Common myeloid progenitor, CD34-positive (primary cell): Measurements from ENCODE around the gene GGN.

Experiments used
- CTCF ChIA-PET: fragments of 350-600 bp; sonication (Branson Sonifier 250); formaldehyde crosslinking; loops from one replicate; lab custom pipeline; 2021; ENCODE audit warnings: antibody characterized with exemption; lab: Charles Lee
- POLR2A ChIA-PET: fragments of 350-600 bp; sonication (Branson Sonifier 250); formaldehyde crosslinking; loops from one replicate; lab custom pipeline; 2021; ENCODE audit warnings: antibody characterized with exemption; lab: Charles Lee
- DNase-seq, 3 donors: peaks; one replicate each; pipeline versions ENCODE4 v3.0.0 to v3.0.0-alpha.2; 2013
- H3K27ac ChIP-seq, 2 experiments: 1 replicate in 1 of 2; 2 replicates in 1 of 2; pipeline ENCODE4 v1.7.0; 2013; ENCODE audit warnings: inconsistent platforms in 2 of 2, low read length in 2 of 2, mild to moderate bottlenecking in 2 of 2, low read depth in 1 of 2, moderate library complexity in 1 of 2; ENCODE audit not compliant: severe bottlenecking in 2 of 2, insufficient read depth in 1 of 2, poor library complexity in 1 of 2
- H3K27me3 ChIP-seq, 5 experiments: replicated peaks in 2 of 5; 1 replicate in 3 of 5; 2 replicates in 2 of 5; pipeline versions ENCODE4 v1.6.1 to v1.7.0; 2013; ENCODE audit warnings: low read length in 4 of 5, mild to moderate bottlenecking in 2 of 5, moderate library complexity in 2 of 5, inconsistent platforms in 1 of 5; ENCODE audit not compliant: insufficient read depth in 5 of 5, control insufficient read depth in 4 of 5
- H3K36me3 ChIP-seq, 4 experiments: 1 replicate in 2 of 4; 2 replicates in 2 of 4; pipeline versions ENCODE4 v1.6.1 to v1.7.0; 2013; ENCODE audit warnings: low read length in 3 of 4, control low read depth in 1 of 4, mild to moderate bottlenecking in 1 of 4; ENCODE audit not compliant: control insufficient read depth in 4 of 4, insufficient read depth in 4 of 4
- H3K4me1 ChIP-seq, 4 experiments: 1 replicate in 3 of 4; 2 replicates in 1 of 4; pipeline versions ENCODE4 v1.6.1 to v1.7.1; 2013; ENCODE audit warnings: low read length in 3 of 4, mild to moderate bottlenecking in 3 of 4, control low read depth in 1 of 4, inconsistent platforms in 1 of 4, moderate library complexity in 1 of 4; ENCODE audit not compliant: control insufficient read depth in 4 of 4, insufficient read depth in 4 of 4; ENCODE audit errors: control extremely low read depth in 1 of 4
- H3K4me3 ChIP-seq, 7 experiments: 1 replicate in 4 of 7; 2 replicates in 3 of 7; pipeline versions ENCODE4 v1.5.1 to v1.7.0; 2013; ENCODE audit warnings: mild to moderate bottlenecking in 7 of 7, low read length in 6 of 7, moderate library complexity in 6 of 7, inconsistent platforms in 2 of 7, low read depth in 2 of 7, control low read depth in 1 of 7; ENCODE audit not compliant: insufficient read depth in 4 of 7, control insufficient read depth in 1 of 7; ENCODE audit errors: extremely low read depth in 1 of 7
- H3K9me3 ChIP-seq, 5 experiments: 1 replicate in 4 of 5; 2 replicates in 1 of 5; pipeline versions ENCODE4 v1.6.1 to v1.7.1; 2013; ENCODE audit warnings: low read length in 4 of 5, mild to moderate bottlenecking in 2 of 5, inconsistent platforms in 1 of 5, low read depth in 1 of 5, moderate library complexity in 1 of 5; ENCODE audit not compliant: control insufficient read depth in 4 of 5, insufficient read depth in 2 of 5; ENCODE audit errors: control extremely low read depth in 1 of 5
- WGBS: methylation state at CpG from one replicate; pipeline ENCODE4 v1.1.5; 2013; ENCODE audit not compliant: insufficient coverage; 5-methylcytosine and 5-hydroxymethylcytosine counted together

Gene GGN

GRCh38 chr19:38404858-38405257 lies 17.0 kb upstream of the GGN start:
- DNase-seq, result no peak
- H3K36me3 ChIP-seq, result peaks cover 1 to 22% (median 12%) of the 10 kb centered on the region in 4 experiments
- no peaks in the 10 kb centered on the region for H3K9me3 ChIP-seq
- peaks cover 0 to 13% (median 9%) of the 10 kb centered on the region in 4 experiments for H3K4me1 ChIP-seq
- H3K4me3 ChIP-seq, result no peak overlapping the region
- 97% methylated on average over 5 of the region's 6 CpGs for WGBS
- no peak overlapping the region for H3K27ac ChIP-seq
- peaks cover 0 to 5% (median 0%) of the 10 kb centered on the region in 5 experiments for H3K27me3 ChIP-seq
- POLR2A ChIA-PET, result no interaction called here
- CTCF ChIA-PET, result interaction anchor here (0.7 to 3.8 kb wide), 4 partner anchors 18 to 40 kb away, joined by 4 to 30 read pairs (median 18); partner anchors contain the start of gene RASGRP4

GRCh38 chr19:38402967-38403674 lies 15.3 kb upstream of the GGN start, which contains the start of gene FAM98C:
FAM98C (plus strand) TSS chr19:38403093; CDS start chr19:38403154, 61 bp downstream.
- no peaks in the 10 kb centered on the region for H3K9me3 ChIP-seq
- H3K4me1 ChIP-seq, result peaks cover 0 to 13% (median 9%) of the 10 kb centered on the region in 4 experiments
- WGBS, result under 1% methylated on average over 72 of the region's 82 CpGs
- H3K27ac ChIP-seq, result peak within 1 kb of the TSS in 1 of 2 experiments; percentile 61
- peak; percentile 97 to 99 (median 99) for DNase-seq
- CTCF ChIA-PET, result interaction anchor here (0.6 to 3.8 kb wide), 30 partner anchors 9 to 233 kb away, joined by 3 to 30 read pairs (median 5); partner anchors contain the start of genes EIF3K, MAP4K1, PSMD8 and RASGRP4
- POLR2A ChIA-PET, result interaction anchor here (0.6 to 1.3 kb wide), 5 partner anchors 9 to 297 kb away, joined by 3 read pairs; no protein-coding TSS in a partner anchor
- H3K4me3 ChIP-seq, result peak within 1 kb of the TSS; percentile 49 to 82 (median 72)
- peaks cover 0 to 22% (median 3%) of the 10 kb centered on the region in 5 experiments for H3K27me3 ChIP-seq
- peaks cover 0 to 17% (median 10%) of the 10 kb centered on the region in 4 experiments for H3K36me3 ChIP-seq

- Histone ChIP-seq H3K36me3 (peaks cover 0 to 17% (median 10%) of the 10 kb centered on the region in 4 experiments), H3K4me3 (peak overlapping the region in 6 of 7 experiments; percentile 42 to 79 (median 56)), H3K27ac (peak overlapping the region in 1 of 2 experiments; percentile 34), H3K9me3 (no peaks in the 10 kb centered on the region), H3K4me1 (peaks cover 0 to 13% (median 9%) of the 10 kb centered on the region in 4 experiments), H3K27me3 (peaks cover 0 to 27% (median 7%) of the 10 kb centered on the region in 5 experiments)
- POLR2A ChIA-PET, result interaction anchor here (0.7 to 1.3 kb wide), 4 partner anchors 8 to 298 kb away, joined by 3 read pairs; no protein-coding TSS in a partner anchor
- CTCF ChIA-PET, result interaction anchor here (0.6 to 3.8 kb wide), 26 partner anchors 9 to 234 kb away, joined by 3 to 30 read pairs (median 5); partner anchors contain the start of genes EIF3K, MAP4K1, PSMD8 and RASGRP4
- WGBS, result 3% methylated on average over 17 of the region's 18 CpGs
- DNase-seq, result no peak
These were observed 14.8 kb upstream of the GGN start for GRCh38 chr19:38402623-38402966.

GRCh38 chr19:38401148-38401547 lies 13.3 kb upstream of the GGN start:
- 100% methylated on average over 1 of the region's 3 CpGs for WGBS
- H3K36me3 ChIP-seq, result peaks cover 0 to 10% (median 3%) of the 10 kb centered on the region in 4 experiments
- peaks cover 0 to 41% (median 21%) of the 10 kb centered on the region in 5 experiments for H3K27me3 ChIP-seq
- no peaks in the 10 kb centered on the region for H3K9me3 ChIP-seq
- ChIA-PET CTCF (interaction anchor here (1.2 kb wide), 1 partner anchor 11 kb away, joined by 6 read pairs; no protein-coding TSS in a partner anchor), POLR2A (no interaction called here)
- H3K4me1 ChIP-seq, result peaks cover 0 to 13% (median 10%) of the 10 kb centered on the region in 4 experiments
- H3K27ac ChIP-seq, result no peak overlapping the region
- H3K4me3 ChIP-seq, result no peak overlapping the region
- no peak for DNase-seq

DNA sequence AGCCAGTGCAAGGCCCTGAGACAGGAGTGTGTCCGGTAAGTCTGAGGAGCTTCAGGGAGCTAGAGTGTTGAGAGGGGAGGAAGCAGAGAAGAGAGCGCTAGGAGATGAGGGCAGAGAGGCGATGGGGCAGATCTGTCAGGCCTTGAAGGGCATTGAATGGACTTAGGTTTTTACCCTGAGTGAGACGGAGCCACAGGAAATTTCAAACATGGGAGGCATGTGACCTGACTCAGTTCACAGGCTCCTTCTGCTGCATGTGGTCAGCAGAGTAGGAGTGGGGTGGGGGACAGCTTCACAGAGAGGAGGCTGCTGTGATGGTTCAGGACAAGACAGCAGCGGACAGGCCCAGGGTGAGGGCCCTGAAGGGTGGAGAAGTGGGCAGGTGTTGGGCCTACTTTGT lies 12.5 kb upstream of the GGN start:
- DNase-seq, result no peak
- WGBS, result 92% methylated on average over 5 of the region's 5 CpGs
- Histone ChIP-seq H3K27me3 (peaks cover 0 to 49% (median 24%) of the 10 kb centered on the region in 5 experiments), H3K9me3 (no peaks in the 10 kb centered on the region), H3K4me1 (peaks cover 0 to 16% (median 13%) of the 10 kb centered on the region in 4 experiments), H3K36me3 (peaks cover 0 to 7% (median 2%) of the 10 kb centered on the region in 4 experiments), H3K27ac (no peak overlapping the region), H3K4me3 (no peak overlapping the region)
- CTCF ChIA-PET, result interaction anchor here (1.0 to 1.2 kb wide), 2 partner anchors 10 to 234 kb away, joined by 3 to 6 read pairs; no protein-coding TSS in a partner anchor
- POLR2A ChIA-PET, result no interaction called here

GRCh38 chr19:38399537-38399936 lies 11.7 kb upstream of the GGN start:
- DNase-seq, result no peak
- POLR2A ChIA-PET, result no interaction called here
- Histone ChIP-seq H3K4me1 (peaks cover 0 to 20% (median 16%) of the 10 kb centered on the region in 4 experiments), H3K4me3 (no peak overlapping the region), H3K27ac (no peak overlapping the region), H3K9me3 (no peaks in the 10 kb centered on the region), H3K36me3 (no peaks in the 10 kb centered on the region), H3K27me3 (peaks cover 0 to 57% (median 31%) of the 10 kb centered on the region in 5 experiments)
- 100% methylated on average over 1 of the region's 1 CpG for WGBS
- CTCF ChIA-PET, result interaction anchor here (1.0 to 1.2 kb wide), 2 partner anchors 9 to 235 kb away, joined by 3 to 6 read pairs; no protein-coding TSS in a partner anchor
